GM19468 (cell line): Measurements from ENCODE around the gene RHBG.
A peak's percentile ranks its signal among the peaks of the same experiment; 100 is the strongest.
"Not testable (repeated sequence)": the region's sequence is repeated elsewhere in the genome, so short reads cannot be mapped to it uniquely, and the experiment has no call there.

Source experiments
- ATAC-seq: cut with Tn5 transposase; IDR thresholded peaks from one replicate; pipeline ENCODE4 v1.9.1; 2021; ENCODE audit warnings: mild to moderate bottlenecking, moderate library complexity, moderate number of reproducible peaks; ENCODE audit not compliant: unreplicated experiment; ENCODE audit errors: extremely low read depth

RHBG gene

GRCh38 chr1:156368889-156369684 lies at the start of gene RHBG:
RHBG (plus strand) TSS chr1:156369211; CDS start chr1:156369250, 39 bp downstream.
- no peak for ATAC-seq

DNA sequence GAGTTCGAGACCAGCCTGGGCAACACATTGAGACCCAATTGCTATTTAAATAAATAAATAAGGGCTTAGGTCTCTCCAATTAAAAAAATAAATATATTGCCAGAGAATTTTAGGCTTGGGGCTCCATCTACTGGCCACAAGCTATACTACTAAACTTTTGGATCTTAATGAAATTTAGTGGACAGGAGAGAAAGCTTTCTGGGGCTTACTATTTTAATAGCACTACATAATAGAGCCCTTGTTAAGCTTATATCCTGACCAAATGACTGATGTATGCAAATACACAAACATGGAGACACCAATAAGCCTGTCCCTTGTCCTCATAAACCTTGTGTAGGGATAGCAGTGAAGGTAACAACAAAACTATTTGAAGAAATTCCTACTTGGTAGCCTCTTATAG lies 49.3 kb upstream of the RHBG start:
- ATAC-seq = no peak

DNA sequence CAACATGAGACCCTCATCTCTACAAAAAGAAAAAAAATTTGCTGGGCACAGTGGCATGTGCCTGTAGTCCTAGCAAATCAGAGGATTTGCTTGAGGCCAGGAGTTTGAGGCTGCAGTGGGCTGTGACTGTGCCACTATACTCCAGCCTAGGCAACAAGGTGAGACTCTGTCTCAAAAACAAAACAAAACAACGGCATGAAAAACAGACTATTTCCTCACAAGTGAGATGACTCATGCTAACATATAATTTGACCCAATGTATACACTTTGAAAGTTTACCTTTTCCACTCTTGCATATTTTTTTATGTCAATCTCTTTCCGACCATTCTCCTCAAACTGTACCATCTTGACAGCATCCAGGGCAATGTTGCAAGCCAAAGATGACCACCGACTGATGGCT lies 48.5 kb upstream of the RHBG start:
- no peak for ATAC-seq

- not testable (repeated sequence) for ATAC-seq
Measured at GRCh38 chr1:156323179-156323578, 45.8 kb upstream of the RHBG start.

GRCh38 chr1:156336242-156336641 lies 32.8 kb upstream of the RHBG start:
- ATAC-seq = no peak

DNA sequence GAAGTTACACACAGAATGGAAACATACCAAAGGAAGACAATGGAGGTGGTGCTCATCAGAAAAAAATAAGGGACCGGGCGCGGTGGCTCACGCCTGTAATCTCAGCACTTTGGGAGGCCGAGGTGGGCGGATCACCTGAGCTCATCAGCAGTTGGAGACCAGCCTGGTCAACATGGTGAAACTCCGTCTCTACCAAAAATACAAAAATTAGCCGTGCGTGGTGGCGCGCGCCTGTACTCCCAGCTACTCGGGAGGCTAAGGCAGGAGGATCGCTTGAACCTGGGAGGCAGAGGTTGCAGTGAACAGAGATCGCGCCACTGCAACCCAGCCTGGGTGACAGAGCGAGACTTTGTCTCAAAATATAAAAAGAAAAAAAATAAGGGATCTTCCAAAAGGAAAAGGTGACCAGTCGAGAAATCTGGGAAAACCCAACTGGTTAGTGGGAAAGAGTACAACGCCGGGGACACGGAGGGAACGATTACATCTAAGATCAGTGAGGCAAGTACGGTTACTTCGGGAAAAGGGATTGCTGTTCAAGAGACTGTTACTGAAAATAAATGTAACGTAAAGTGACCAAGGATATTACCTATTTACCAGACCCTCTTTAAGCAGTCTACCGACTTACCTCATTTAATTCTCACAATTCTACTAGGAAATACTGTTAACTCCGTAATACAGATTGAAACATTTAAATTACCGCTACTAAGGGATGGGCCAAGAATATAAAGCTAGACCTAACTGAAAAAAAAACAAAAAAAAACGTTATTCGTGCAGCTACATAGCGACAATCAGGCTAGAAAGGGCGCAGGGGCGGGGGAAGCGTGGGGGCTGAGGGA lies 31.7 kb upstream of the RHBG start:
- ATAC-seq = no peak

DNA sequence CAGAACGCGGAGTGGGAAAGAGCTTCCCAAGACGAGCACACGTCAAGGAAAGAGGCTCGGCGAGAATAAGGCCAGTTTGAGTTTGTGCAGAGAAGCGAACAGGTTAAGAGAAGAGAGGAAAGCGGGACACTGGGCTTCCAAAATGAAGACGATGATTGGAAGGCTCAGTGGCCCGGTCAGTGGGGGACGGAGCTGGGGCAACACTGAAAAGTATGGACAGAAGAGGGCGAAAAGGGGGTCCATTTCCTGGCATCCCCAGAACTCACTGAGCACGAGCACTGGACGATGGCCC lies 31.2 kb upstream of the RHBG start:
- ATAC-seq = no peak

DNA sequence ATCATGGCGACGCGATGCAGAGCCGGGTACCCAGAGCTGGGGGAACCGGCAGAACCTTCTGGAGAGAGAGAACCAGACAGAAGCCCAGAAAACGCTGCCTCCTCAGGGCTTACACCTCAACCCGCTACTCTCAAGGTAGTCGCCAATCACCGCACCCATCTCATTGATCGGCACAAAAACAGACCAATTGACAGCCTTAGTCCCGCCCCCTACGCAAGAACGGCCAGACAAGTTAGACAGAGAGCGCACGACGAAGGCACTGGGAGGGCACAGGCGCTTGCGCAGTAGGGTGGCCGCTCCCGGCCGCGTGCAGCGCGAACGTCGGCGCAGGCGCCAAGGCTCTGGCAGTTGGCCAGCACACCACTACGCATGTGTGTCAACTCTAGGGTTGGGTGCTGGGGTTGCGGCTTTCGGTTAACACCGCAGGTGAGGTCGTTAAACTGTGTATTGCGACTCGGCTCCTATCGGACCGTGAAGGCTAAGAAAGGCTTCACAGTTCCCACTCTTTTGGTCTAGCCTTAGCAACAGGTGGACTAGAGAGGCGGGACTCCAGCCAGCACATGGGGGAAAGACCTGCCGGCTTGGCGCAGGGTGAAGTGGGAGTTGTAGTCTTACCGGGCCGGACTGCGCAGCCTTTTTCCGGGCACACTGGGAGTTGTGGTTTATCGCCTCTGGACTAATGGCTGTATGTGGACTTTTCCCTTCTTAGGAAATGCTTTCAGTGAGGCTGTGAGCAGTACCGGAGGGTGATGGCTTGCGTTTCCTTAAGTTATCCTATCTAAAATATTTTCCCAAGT lies 30.6 kb upstream of the RHBG start, which contains the start of the genes CCT3 and TSACC:
CCT3 (minus strand) TSS at position 113 of the 797 bp plus-strand sequence; CDS start at position 5, 108 bp downstream.
TSACC (plus strand) TSS at position 347 of the 797 bp plus-strand sequence. CDS start 1,232 bp downstream, outside the sequence.
- ATAC-seq = peak; percentile 73

- ATAC-seq = no peak
Measured at GRCh38 chr1:156342166-156342955, 26.6 kb upstream of the RHBG start.

- ATAC-seq = no peak
Measured at GRCh38 chr1:156344409-156344808, 24.6 kb upstream of the RHBG start.

GRCh38 chr1:156346035-156346434 lies 23.0 kb upstream of the RHBG start:
- not testable (repeated sequence) for ATAC-seq

DNA sequence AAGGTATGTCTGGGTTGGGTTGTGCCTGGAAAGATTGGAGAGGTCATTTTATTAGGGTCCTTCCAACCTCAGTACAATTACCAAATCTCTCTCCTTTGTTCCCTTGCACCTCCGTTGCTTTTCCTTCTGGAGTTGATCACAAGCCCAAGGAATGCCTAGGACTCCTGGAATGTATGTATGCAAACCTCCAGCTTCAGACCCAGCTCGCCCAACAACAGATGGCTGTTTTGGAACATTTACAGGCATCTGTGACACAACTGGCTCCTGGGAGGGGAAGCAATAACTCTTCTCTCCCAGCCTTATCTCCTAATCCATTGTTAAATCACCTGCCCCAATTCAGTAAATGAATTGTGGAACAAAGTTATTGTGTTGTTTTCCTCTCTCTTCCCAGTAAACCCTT lies 22.4 kb upstream of the RHBG start:
- no peak for ATAC-seq

DNA sequence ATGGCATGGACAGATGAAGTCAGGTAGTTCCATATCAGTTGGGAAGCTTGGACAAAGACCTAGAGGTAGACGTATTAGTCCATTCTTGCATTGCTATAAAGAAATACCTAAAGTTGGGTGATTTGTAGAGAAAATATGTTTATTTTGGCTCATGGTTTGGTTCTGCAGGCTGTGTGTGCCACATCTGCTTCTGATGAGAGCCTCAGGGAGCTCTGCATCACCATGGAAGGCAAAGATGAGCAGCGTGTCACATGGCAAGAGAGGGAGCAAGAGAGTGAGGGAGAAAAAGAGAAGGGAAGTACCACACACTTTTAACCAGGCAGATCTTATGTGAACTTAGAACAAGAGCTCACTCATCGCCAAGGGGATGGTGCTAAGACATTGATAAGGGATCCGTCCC lies 21.7 kb upstream of the RHBG start:
- ATAC-seq = no peak

DNA sequence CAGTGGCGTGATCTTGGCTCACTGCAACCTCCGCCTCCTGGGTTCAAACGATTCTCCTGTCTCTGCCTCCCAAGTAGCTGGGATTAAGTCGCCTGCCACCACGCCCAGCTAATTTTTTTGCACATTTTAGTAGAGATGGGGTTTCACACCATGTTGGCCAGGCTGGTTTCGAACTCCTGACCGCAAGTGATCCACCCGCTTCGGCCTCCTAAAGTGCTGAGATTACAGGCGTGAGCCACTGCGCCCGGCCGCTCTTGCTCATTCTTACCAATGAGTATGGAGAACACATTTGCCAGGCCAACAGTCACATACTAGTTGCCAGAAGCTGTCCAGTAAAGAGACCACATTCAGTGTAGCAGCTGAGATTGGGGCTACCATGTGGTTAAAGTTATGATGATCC lies 16.5 kb upstream of the RHBG start:
- ATAC-seq = not testable (repeated sequence)

DNA sequence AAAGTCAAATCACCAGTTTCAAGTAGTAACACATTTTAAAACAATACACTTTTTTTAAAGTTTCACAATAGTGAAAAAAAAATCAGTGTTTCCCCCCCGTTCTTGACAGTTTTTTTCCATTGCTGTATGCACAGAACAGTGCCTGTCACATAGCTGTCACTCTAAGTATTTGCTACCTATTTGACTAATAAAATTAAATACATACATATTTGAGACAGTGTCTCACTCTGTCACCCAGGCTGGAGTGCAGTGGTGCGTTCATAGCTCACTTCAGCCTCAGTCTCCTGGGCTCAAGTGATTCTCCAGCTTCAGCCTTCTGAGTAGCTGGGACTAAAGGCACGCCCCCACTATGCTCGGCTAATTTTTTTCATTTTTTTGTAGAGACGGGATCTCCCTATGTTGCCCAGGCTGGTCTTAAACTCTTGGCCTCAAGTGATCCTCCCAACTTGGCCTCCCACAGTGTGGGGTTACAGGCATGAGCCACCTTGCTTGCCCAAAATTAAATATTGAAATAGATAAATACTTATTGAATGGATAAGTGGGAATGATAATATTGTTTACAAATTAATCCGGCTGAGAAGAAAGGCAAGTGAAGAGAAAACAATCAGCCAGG lies 12.6 kb upstream of the RHBG start:
- ATAC-seq = no peak

DNA sequence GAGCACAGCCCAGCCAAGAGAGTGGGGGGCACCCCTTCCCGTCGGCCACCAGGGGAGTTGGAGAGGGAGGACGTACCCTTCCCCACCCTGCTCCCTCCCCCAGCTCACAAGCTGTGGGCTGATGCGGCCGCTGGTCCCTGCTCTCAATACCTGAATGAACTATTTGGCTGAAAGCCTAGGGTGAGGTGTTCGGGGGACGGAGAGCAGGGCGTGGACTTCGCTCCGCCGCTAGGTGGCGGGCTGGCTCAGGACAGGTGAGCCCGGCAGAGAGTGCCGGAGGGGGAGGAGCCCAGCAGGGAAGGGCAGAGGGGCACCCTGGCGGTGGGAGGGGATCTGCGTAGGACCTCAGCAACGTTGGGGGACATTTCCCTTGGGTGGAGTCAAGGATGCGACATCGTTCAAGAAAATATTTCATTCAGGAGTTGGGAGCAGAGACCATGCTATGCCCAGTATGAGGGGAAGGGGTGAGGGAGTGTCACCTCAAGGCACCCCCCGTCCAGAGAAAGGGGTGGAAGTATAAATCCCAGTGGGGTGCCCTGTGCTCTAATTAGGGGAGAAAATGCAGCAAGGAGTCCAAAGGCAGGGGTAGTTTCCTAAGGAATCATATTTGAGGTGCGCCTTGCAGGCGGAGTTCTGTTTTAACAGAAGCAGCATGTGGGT lies 12.0 kb upstream of the RHBG start:
- no peak for ATAC-seq

DNA sequence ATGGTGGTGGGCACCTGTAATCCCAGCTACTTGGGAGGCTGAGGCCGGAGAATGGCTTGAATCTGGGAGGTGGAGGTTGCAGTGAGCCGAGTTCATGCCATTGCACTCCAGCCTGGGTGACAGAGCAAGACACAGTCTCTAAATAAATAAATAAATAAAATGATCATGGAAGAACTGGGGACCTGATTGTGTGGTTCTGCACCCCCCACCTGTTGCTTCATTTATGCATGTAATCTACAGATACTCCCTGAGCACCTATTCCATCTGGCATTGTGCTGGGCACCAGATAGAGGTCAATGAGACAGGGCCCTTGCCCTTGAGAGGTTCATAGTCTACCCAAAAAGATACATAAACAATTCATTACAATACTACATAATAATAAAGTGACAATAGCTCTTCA lies 11.0 kb upstream of the RHBG start:
- no peak for ATAC-seq

GRCh38 chr1:156358641-156359040 lies 10.4 kb upstream of the RHBG start:
- no peak for ATAC-seq

- ATAC-seq = no peak
Measured at GRCh38 chr1:156359249-156359648, 9.8 kb upstream of the RHBG start.
